ENCODE measurements around the gene TTC21B.

GRCh38 chr2:165913636-165914035 is 39.9 kb downstream of the TTC21B start:
- no peak for TF ChIP-seq CTCF (IDR thresholded peaks at IDR 0.05)
- no peak for TF ChIP-seq POLR2A (IDR thresholded peaks at IDR 0.05; ENCODE audit: low read depth)
